ENCODE data around the gene TMEM158. TPM values are rescaled to one million over a fixed set of nuclear protein-coding genes. Genes with fewer than 3 reads are reported as not detected.

The TMEM158 gene
- total RNA-seq, 1 experiment from 2014 or later = 25.8 TPM

GRCh38 chr3:45205126-45205525 is 21.0 kb downstream of the TMEM158 start (continued):
- no peak for TF ChIP-seq ATF3 (IDR thresholded peaks at IDR 0.05)

- Histone ChIP-seq H3K4me2 (ENCODE audit: low read length) (no peak overlapping the region), H4K20me1 (ENCODE audit: insufficient read depth) (no peaks in the 10 kb centered on the region), H3K4me3 (replicated peaks in 1 of 2; ENCODE audit: low read depth in 1 of 2, low read length in 2 of 2) (no peak overlapping the region), H3K27me3 (ENCODE audit: insufficient read depth, low read length) (no peaks in the 10 kb centered on the region), H3K79me2 (ENCODE audit: insufficient read depth, low read length) (no peaks in the 10 kb centered on the region), H3K36me3 (ENCODE audit: control insufficient read depth in 1 of 2, insufficient read depth in 2 of 2, low read length in 2 of 2) (no peaks in the 10 kb centered on the region), H2AFZ (ENCODE audit: low read depth, low read length, poor library complexity, severe bottlenecking) (no peak overlapping the region), H3K4me1 (ENCODE audit: control insufficient read depth in 1 of 2, insufficient read depth in 2 of 2, low read length in 2 of 2) (peaks cover 16 to 38% of the 10 kb centered on the region in 2 experiments), H3K27ac (ENCODE audit: low read depth, low read length) (no peak overlapping the region), H3K9me2 (ENCODE audit: insufficient read depth) (no peaks in the 10 kb centered on the region), H3K9me3 (ENCODE audit: control insufficient read depth in 1 of 2, insufficient read depth in 1 of 2, low read depth in 1 of 2, low read length in 2 of 2) (no peaks in the 10 kb centered on the region), H3K9ac (ENCODE audit: low read length) (no peak overlapping the region)
- BruUV-seq (replicated peaks) = no TSS peak
- no peak for ATAC-seq
- POLR2A ChIA-PET = no interaction called here
- TF ChIP-seq MAX (IDR thresholded peaks at IDR 0.05) = no peak
- TF ChIP-seq EGR1 (IDR thresholded peaks at IDR 0.05; ENCODE audit: low read depth) = no peak
- RAD21 ChIA-PET (ENCODE audit: low non-redundant PET in 1 of 2, low total read pairs in 2 of 2, uncharacterized antibody in 2 of 2, unreplicated experiment in 2 of 2) = no interaction called here
- CTCF ChIA-PET = interaction anchor here (1.1 to 2.9 kb wide), 2 partner anchors 125 to 164 kb away, joined by 3 to 19 read pairs; no protein-coding TSS in a partner anchor
- intact Hi-C loops (cut with micrococcal nuclease) = no loop called here
- DNase-seq (ENCODE audit: low read depth, low spot score) = no peak
Measured at GRCh38 chr3:45204136-45204535, 22.0 kb downstream of the TMEM158 start.

GRCh38 chr3:45199837-45200648 is 26.0 kb downstream of the TMEM158 start:
- Histone ChIP-seq H3K79me2 (ENCODE audit: insufficient read depth, low read length) (no peaks in the 10 kb centered on the region), H3K9me3 (ENCODE audit: control insufficient read depth in 1 of 2, insufficient read depth in 1 of 2, low read depth in 1 of 2, low read length in 2 of 2) (no peaks in the 10 kb centered on the region), H3K27me3 (ENCODE audit: insufficient read depth, low read length) (no peaks in the 10 kb centered on the region), H4K20me1 (ENCODE audit: insufficient read depth) (no peaks in the 10 kb centered on the region), H3K4me2 (ENCODE audit: low read length) (peak overlapping the region; percentile 75), H2AFZ (ENCODE audit: low read depth, low read length, poor library complexity, severe bottlenecking) (peak overlapping the region; percentile 8), H3K36me3 (ENCODE audit: control insufficient read depth in 1 of 2, insufficient read depth in 2 of 2, low read length in 2 of 2) (no peaks in the 10 kb centered on the region), H3K9me2 (ENCODE audit: insufficient read depth) (0 out of 2 replicates have a peak, but pooled peaks cover 4% of the 10 kb centered on the region), H3K27ac (ENCODE audit: low read depth, low read length) (peak overlapping the region; percentile 78), H3K9ac (ENCODE audit: low read length) (peak overlapping the region; percentile 58), H3K4me3 (replicated peaks in 1 of 2; ENCODE audit: low read depth in 1 of 2, low read length in 2 of 2) (peak overlapping the region; percentile 4 to 40; a peak in 2 of 4 replicates), H3K4me1 (ENCODE audit: control insufficient read depth in 1 of 2, insufficient read depth in 2 of 2, low read length in 2 of 2) (peaks cover 22 to 33% of the 10 kb centered on the region in 2 experiments)
- ChIA-PET POLR2A (interaction anchor here (0.8 to 3.2 kb wide), 12 partner anchors 9 to 144 kb away, joined by 3 to 16 read pairs (median 4); partner anchors contain the start of gene CDCP1), CTCF (interaction anchor here (0.8 to 2.0 kb wide), 3 partner anchors 9 to 160 kb away, joined by 3 to 9 read pairs (median 3); no protein-coding TSS in a partner anchor), RAD21 (ENCODE audit: low non-redundant PET in 1 of 2, low total read pairs in 2 of 2, uncharacterized antibody in 2 of 2, unreplicated experiment in 2 of 2) (interaction anchor here in 1 of 2 experiments (0.8 kb wide), 1 partner anchor 9 kb away, joined by 3 read pairs; no protein-coding TSS in a partner anchor)
- intact Hi-C loops (cut with micrococcal nuclease) = loop anchor here (1.0 kb wide), 2 partner anchors 33 to 66 kb away; no protein-coding TSS in a partner anchor
- peak; percentile 95 for DNase-seq (ENCODE audit: low read depth, low spot score)
- peak; percentile 88 for ATAC-seq
- BruUV-seq (replicated peaks) = TSS peak; percentile 96
- TF ChIP-seq CTCF (IDR thresholded peaks at IDR 0.05 in 2 of 3, conservative IDR thresholded peaks at IDR 0.05 in 1 of 3; ENCODE audit: borderline replicate concordance in 1 of 3, insufficient read depth in 1 of 3, low read depth in 2 of 3, low read length in 2 of 3) (no peak), ZBTB33 (IDR thresholded peaks at IDR 0.05; ENCODE audit: extremely low read depth, insufficient replicate concordance, low read length) (no peak), ATF3 (IDR thresholded peaks at IDR 0.05) (0 out of 2 replicates have a peak, but pooled peaks have one; percentile 54), EZH2phosphoT487 (IDR thresholded peaks at IDR 0.05; ENCODE audit: borderline replicate concordance) (no peak), YY1 (IDR thresholded peaks at IDR 0.05; ENCODE audit: extremely low read depth, insufficient replicate concordance, low read depth, low read length) (peak; percentile 36), EGR1 (IDR thresholded peaks at IDR 0.05; ENCODE audit: low read depth) (no peak), MAX (IDR thresholded peaks at IDR 0.05) (peak; percentile 48), CBX3 (IDR thresholded peaks at IDR 0.05; ENCODE audit: low read depth) (peak; percentile 77; the same call in 1 of the 2 replicates)

All from HCT116 (cell line).